NCI-H1105 (cell line): Measurements from ENCODE around the gene BPIFB2.

Source experiments
- DNase-seq: peaks from one replicate; lab custom pipeline; 2025; lab: John Stamatoyannopoulos, UW

BPIFB2 gene

DNA sequence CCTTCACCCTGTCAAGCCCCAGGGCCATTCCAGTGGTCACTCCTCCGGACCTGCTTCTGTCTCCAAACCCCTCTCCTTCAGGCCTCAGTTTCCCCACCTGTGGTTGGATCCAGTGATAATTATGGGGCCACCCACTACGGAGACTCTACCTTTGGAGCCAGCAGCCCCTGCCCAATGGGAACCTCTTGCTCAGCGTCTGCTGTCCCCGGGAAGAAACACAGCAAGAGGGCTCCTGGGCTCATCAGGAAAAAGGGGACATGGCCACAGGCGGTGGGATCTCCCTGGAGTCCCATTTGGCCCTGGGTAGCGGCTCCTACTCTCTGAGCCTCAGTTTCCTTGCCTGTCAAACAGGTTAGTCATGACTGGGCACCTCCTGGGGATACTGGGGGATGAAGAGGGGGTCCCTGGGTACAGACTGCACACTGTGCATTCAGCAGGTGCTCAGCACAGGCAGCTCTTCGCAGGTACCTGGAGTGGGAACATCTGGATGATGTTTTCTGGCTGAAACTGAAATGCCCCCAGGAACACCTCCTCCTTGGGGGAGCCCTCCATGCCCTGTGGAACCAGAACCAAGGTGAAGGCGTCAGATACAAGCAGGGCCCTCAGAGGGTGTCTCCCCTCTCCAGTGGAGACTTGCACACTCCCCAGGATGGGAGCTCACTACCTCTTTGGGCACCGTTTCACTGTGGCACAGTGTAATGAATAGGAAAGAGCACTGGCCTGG is 22.7 kb upstream of the BPIFB2 start:
- DNase-seq = no peak

DNA sequence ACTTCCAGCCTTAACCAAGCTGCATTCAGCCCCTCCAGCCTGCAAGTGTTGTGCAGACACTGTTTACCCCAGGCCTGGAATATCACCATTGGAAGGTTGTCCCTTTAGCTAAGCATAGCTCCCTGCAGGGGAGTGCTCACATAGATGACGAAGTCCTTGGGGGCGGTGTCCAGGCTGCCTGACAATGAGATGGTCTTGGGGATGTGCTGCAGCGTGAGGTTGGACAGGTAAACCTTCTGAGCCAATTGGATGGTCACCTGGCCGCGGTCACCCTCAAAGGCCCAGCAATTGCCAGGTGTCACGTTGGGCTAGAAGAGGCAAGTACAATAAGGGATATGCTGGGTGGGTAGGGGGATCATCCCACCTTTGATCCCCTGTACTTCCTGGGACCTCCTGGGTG is 21.9 kb upstream of the BPIFB2 start:
- no peak for DNase-seq

DNA sequence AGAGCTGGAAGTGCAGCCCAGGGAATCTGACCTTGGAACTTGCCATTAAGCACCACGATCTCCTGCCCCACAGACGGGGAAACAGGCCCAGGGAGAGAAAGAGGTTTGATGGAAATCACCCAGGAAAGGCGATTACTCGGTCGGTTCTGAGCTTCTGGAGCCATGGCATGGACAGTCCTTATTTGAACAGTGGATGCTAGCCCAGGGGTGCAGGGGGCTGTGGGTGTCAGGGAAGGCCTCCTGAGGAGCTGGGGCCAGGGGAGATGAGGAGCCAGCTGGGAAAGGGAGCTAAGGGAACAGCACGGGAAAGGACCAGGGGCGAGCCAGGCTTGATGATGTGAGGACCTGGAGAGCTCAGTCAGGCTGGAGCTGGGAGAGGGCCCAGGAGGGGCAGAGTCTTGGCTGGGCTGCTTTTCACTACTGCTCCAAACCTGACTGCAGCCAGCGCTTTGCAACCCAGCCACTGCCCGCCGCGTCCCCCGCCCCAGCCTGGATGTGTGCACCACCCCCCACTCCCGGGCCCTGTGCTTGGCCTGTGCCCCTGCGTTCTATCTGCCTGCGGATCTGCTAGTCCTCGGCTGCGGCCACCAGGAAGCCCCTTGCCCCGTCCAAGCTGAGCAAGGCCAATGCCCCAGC is 21.1 kb upstream of the BPIFB2 start:
- DNase-seq = no peak

DNA sequence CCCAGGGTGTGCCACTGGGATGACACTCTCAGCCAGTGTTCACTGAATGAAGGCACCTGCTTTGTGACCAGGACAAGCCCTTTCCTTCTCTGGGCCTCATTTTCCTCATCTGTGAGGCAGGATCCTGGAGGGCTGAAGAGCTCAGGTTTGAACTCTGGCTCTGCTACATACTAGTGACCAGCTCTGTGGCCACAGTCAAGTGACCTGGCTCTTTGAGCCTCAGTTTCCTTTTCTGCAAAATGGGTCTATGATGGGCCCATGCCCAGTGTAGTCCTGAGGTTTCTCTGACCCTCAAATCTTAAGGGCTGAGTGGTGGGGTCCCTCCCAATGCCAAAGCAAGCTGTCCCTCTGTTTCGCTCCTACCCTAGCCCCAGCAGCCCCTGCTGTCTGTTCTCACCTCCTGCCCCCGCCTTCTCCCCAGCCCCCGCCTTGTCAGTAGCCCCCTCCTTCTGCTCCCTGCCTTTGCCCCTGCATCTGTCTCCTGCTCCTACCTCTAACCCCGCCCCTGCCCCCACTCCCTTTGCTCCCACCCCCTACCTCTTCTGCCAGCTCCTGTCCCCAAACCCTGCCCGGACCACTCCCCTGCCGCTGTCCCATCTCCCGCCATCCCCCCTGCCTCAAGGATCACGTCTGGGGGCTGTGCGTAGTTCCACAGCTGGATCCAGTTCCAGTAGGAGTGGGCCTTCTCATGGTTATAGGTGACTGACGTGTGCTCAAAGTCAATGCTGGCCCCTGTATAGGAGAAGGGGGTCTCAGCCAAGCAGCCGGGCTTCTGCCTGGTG is 20.3 kb upstream of the BPIFB2 start:
- DNase-seq = no peak

DNA sequence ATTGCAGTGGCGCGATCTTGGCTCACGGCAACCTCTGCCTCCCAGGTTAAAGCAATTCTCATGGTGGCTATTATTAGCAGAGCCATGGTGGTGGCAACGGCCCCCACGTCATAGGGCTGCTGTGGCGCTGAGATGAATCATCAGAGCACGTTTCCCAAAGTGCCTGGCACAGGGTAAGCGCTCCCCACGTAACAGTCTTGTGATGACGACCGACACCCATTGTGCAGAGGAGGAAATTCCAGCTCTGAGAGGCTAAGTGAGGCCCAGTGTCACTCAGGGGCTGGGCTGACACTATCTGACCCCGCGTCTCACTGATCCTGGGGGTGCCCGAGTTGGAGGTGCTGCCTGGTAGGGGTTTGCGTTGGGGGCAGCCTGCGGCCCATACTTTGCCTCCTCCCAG is 19.5 kb upstream of the BPIFB2 start:
- no peak for DNase-seq

DNA sequence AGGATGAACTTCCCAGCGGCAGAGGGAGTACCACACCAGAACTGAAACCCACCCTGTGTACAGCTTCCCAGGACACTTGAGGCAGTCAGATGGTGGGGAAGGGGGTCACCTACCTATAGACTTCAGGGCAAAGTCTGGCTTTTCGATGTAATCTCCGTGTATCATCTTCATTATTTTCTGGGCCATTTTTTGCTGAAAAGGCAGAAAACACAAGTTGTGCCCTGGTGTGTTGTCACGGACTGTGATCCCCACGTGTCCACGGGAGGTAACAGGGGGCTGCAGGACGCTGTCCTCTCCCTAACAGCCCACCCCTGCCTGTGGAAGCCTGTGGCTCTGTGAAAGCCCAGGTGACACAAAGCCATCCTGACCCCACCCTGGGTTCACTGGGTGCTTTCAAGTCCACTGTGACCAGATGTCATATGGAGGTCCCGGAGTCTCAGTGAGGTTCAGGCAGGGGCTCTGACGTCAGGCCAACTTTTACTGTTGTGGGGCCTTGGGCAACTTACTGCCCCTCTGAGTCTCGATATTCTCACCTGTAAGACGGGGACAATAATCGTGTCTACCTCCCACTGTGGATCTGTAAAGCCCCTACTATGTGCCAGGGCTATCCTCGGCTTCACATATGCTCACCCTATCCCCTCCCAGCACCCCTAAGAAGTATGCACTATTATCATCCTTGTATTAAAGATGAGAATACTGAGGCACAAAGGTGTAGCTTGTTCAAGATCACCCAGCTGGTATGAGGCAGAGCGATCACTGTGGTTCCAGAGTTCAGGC is 17.8 kb upstream of the BPIFB2 start:
- no peak for DNase-seq

DNA sequence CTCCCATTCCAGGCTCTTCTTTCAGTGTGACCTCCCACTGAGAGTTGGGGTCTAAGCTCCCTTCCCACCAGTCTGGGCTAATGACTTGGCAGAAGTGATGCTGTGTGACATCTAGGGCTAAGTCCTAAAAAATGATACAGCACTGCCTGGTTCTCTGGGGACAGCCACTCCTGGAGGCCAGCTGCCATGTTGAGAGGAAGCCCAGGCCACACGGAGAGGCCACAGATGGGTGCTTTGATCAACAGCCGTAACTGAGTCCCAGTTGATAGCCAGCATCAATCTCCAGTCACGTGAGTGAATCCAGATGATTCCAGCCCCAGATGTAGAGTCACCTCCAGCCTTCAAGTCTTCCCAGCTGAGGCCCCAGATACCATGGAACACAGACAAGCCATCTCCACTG is 17.1 kb upstream of the BPIFB2 start:
- no peak for DNase-seq

DNA sequence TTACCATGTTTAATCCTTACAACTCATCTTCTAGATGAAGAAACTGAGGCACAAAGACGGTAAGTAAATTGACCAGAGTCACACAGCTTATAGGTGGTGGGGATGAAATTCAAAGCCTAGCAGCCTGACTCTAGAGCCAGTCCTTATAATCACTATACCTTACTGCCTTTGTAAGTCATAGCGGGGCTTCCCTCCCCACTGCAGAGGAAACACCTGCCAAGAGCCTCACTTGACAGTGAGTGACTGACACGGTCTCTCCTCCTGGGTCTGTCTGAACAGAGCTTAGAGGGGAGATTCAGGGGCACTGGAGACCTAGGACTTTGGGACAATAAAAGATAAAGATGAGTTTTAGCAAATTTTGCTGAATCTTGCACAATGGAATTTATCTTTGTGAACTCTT is 16.1 kb upstream of the BPIFB2 start:
- DNase-seq = no peak

DNA sequence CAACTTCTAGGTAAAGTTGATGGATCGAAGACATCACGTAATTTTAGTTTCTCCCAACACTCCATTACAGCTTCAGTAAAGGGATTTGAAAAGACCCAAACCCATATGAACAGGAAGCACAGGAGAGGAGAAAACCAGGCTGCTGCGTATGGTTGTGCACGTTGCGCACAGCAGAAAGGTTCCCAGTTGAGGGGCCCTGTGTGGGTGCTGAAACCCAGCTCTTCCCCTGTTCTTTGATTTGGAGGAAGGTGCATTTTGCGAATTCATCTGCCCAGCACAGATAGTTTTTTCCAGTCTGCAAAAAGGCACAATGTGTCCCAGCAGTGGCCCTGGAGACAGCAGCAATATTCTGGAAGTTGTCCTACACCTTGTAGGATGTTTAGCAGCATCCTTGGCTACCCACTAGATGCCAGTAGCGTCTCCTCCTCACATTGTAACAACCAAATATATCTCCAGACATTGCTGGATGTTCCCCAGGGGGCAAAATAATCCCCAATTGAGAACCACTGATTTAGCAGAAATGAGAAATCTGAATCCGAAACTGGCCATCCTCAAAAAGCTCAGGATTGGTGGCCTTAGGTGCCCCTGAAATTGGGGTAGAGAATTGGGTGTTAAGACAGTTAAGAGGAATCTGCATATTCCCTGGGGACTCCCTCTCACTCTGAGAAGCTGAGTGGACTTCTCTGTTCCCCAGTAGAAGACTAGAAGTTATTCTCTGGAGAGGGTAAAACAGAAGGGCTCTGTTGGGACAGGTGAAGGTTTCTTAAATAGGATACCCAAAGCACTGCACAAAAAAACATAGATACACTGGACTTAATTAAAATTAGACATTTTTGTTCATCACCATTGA is 15.5 kb upstream of the BPIFB2 start:
- DNase-seq = no peak

DNA sequence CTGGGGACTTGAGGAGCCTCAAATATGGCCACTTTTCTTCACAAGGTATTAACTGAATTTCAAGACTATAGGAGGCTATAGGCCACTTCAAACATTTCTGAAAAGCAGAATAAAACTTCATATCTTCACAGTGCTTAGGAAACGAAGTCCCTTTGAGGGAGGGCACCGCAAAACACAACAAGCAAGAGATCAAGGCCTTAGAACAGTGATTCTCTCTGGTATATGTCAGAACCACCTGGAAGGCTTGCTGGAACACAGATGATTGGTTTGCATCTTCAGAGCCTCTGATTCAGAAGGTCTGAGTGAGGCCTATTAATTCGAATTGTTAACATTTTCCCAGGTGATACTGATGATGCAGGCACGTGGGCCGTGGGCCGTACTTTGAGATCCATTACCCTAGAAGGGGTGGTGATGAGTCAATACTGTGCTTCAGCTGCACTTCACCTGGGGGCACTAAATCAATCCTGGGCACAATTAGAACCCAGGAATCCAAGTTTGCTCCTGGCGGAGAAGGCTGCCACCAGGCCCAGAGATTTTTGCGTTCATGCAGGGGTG is 13.9 kb upstream of the BPIFB2 start:
- no peak for DNase-seq

DNA sequence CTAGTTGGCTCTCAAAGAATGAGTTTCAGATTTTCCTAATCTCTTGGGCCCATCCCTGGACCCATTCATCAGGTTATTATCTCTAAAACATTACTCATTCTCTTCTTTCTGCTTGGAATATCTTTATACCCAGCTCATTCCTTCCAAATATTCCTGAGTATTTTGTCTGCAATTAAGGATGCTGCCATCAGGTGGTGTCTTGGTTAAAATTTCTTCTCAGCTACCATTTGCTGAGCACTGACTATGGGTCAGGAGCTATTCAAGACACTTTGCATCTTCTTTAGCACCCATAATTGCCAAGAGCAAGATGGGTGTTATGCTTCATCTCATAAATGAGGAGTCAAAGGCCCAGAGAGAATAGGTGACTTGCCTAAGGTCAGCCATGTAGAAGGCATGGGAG is 11.7 kb upstream of the BPIFB2 start:
- no peak for DNase-seq

DNA sequence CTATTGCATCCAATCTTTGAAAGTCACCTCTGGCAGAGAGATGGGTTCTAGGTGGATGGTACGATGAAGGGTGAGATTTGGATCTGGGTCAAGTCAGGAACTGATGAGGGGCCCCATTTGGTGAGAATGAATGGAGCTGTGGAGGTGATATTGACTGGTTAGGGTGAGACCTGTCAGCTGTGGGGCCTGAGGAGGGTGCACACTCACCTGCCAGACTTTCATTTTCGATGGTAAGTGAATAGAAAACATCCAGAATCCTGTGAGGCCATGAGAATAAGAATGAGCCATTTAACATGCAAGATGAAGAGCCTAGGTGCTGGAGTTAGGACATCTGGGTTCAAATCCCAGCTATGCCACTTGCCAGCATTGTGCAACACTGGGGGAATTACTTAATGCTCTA is 10.1 kb upstream of the BPIFB2 start:
- DNase-seq = no peak

DNA sequence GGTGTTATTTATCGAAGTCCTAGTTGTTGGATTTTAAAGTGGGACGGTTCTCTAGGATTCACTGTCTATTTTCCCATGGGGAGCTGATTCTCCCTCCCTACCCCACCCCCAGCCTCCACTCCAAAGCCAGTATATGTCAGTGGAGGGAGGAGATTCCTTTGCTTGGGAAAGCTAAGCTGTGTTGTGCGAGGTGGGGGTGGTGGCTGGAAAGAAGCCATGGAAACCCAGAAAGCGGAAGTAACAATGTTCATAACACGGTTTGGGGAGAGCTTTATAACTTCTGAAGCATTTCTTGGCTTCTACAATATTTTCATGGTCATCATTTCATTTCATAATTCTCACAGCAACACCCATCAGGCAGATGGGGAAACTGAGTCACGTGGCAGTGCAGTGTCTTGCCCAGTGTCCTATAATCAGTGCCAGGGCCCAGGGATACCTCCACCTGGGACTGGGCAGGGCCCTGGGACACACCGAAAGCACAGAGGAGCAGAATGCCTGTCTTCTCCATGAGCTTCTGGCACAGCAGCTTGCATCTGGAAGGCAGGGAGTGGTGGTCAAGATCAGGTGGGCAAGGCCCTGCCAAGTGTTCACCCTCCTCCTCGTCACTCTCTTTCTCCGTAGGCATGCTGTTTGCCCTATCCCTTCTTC is 7.8 kb upstream of the BPIFB2 start:
- no peak for DNase-seq

DNA sequence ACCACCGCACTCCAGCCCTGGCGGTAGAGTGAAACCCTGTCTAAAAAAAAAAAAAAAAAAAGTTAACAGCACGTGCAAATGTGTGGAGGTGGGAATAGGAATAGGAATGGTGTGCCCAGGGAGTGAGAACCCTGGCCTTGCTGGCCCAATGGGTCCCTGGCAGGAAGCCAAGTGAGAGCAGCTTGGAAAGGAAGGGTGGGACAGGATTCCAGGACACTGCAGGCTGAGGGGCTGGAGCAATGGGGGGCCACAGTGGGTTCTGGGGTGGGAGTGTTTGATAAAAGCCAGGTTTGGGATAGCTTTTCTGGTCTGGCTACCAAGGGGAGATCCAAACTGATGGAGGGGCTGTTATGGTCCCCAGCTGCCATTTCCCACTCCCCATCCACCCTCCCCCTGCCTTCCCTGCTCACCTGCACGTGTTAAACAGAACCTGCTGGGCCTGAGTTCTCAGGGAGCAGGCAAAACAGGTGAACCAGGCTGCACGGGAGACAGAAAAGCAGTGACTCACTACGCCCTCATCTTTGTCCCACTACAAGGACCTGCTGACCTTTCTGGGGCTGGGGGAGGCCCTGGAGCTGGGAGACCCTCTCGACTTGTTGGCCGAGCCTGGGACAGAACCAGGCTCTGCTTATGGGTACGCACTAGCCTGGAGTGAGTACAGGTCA is 6.6 kb upstream of the BPIFB2 start:
- DNase-seq = no peak

DNA sequence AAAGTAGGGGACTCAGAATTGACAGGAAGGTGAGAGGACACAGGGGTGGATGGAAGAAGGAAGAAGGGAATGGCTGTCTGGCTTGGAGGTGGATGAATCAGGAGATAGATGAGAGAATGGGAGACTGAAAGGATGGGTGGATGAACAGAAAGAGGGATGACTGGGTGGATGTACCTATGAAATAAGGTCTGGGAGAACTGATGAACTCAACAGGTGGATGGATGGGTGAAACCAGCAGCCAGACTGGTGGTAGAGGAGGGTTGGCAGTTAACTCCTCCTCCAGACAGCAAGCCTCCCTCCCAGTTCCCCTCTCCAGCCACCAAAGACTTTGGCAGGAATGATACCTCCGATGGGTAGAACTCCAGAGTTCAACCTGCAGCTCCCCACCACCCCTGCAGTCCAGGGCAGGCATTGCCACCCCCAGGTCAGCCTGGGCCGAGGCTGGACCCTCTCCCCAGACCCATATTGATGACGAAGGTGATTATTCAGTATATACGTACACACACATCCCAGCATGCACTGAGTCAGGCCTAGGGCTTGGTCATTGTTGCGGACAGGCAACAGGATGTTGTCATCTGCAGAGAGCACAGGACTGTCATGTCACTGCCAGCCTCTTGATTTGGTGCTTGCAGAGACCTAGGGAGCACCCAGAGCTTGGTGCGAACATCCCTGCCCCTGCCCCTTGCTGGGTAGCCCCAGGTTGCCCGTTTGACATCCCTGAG is 5.3 kb upstream of the BPIFB2 start:
- no peak for DNase-seq

DNA sequence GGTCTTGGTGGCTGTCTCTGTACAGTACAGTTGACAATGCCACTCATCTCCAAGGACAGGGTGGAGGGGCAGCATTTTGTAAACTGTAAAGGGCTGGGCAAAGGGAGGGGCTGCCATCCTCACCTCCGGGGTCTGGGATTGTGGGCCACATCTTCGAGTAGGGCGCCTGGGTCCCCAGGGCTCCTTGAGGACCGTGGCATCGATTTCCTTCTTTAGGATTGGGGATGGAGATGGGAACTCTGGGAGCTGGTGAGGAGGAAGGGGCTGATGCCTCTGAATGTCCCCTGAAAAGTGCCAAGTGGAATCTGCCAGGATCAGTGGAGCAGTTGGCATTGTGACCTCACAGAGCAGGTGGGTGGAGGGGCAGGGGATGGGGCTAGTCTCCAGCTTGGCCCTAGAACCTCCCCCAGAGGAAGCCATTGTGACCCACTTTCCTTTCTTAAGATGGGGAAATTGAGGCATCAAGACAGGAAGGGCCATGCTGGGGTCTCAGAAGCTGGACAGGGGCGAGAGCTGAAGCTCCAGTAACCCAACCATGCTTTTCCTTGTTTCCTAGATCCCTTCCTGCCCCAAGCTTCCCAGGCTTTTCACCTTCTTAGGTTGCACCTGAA is 3.3 kb upstream of the BPIFB2 start, which contains the start of gene SUN5:
Gene SUN5, minus strand, starts transcription at position 293 of the 611 bp plus-strand sequence. Its CDS starts 93 bp downstream, at position 200.
- no peak for DNase-seq

DNA sequence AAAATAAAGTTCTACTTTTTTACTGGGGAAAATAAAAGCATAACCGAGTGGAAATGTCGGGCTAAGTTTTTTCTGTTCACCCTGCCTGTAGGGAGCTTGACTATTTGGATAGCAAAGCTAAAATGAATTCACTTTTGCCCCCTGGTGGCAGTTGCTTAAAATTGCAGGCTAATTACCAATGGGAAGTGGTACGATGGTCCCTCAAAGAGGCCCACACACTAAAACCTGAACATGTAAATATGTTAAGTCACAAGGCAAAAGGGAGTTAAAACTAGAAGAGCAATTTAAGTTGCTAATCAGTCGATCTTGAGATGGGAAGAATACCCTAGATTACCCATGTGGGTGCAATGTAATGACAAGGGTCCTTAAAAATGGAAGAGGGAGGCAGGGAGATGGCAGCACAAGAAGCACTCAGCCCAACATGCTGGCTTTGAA is 2.4 kb upstream of the BPIFB2 start:
- no peak for DNase-seq

DNA sequence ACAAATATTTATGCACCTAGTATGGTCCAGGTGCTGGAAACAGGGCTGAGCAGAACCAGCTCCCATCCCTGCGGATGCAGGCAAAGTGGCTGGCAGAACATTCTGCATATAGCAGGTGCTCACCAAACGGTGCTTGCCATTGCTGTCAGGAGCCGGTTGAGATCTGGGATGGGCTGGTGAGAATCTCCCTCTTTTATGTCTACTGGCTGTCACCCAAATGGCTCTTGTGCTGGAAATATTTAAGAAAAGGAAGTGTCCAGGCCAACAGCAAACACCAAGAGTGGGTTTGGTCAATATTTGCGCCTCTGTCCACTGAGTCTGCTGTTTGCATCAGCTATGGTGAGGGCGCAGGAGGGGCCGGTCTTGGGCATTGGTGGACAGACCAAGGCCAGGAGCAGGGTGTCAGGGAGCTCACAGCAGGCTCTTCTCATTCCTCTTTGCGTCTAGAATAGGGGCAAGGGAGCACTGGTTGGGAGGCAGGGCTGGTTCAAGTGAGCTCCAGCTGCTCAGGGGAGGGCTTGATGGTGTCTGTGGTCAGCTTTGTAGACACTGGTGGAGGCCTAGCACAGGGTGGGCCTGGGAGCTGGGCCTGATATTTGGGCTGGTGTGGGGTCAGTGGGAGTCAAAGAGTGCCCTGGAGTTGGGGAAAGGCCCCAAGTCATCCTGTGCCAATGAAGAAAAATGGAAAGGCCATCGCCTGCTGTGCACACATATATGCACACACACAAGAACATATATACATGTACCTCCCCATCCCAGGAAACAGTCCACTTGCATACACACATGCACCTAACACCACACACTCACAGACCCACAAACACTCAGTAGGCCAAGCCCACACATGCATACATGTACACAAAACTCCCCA is 1.4 kb upstream of the BPIFB2 start:
- no peak for DNase-seq
